Peyer's patch (tissue), 4 donors: ENCODE measurements around the gene C9orf50. TPM values are rescaled to one million over a fixed set of nuclear protein-coding genes. Genes with fewer than 3 reads are reported as not detected.
A peak's percentile ranks its signal among the peaks of the same experiment; 100 is the strongest.

Experiments
- DNase-seq, 3 donors: peaks; one replicate each; pipeline ENCODE4 v3.0.0-alpha.2; 2017 to 2019
- H3K27ac ChIP-seq, 4 donors: fragments of 200-600 bp; sonication (generic); one replicate each; pipeline ENCODE4 v1.5.1; 2016 to 2019
- H3K27me3 ChIP-seq, 2 donors: fragments of 200-600 bp; sonication (generic); one replicate each; pipeline ENCODE4 v1.5.1; 2019
- H3K36me3 ChIP-seq, 3 donors: fragments of 200-600 bp; sonication (generic); one replicate each; pipeline ENCODE4 v1.5.1; 2016 to 2019
- H3K4me1 ChIP-seq, 4 donors: fragments of 200-600 bp; sonication (generic); one replicate each; pipeline ENCODE4 v1.5.1; 2016 to 2019
- H3K4me3 ChIP-seq, 4 donors: fragments of 200-600 bp; sonication (generic); 1 replicate in 3 of 4; 2 replicates in 1 of 4; pipeline ENCODE4 v1.5.1; 2016 to 2019; ENCODE audit warnings: mild to moderate bottlenecking in 1 of 4
- H3K9me3 ChIP-seq, 4 donors: fragments of 200-600 bp; sonication (generic); one replicate each; pipeline ENCODE4 v1.5.1; 2016 to 2019; ENCODE audit warnings: mild to moderate bottlenecking in 1 of 4
- CTCF ChIP-seq, 6 experiments: fragments of 450-650 bp in 4 of 6; fragments of 200-600 bp in 2 of 6; sonication (generic) in 1 of 6; IDR thresholded peaks; one replicate each; pipeline ENCODE4 v1.5.1; 2017 to 2019; ENCODE audit warnings: antibody characterized with exemption in 6 of 6, mild to moderate bottlenecking in 3 of 6, moderate library complexity in 1 of 6
- POLR2A ChIP-seq, 2 donors: fragments of 450-650 bp; IDR thresholded peaks; one replicate each; pipeline ENCODE4 v1.5.1; 2017; ENCODE audit warnings: antibody characterized with exemption in 2 of 2, mild to moderate bottlenecking in 2 of 2, moderate library complexity in 2 of 2
- total RNA-seq, 4 donors: library from RNA; depleted of rRNA; stranded (reverse); fragments of >200 nt; gene quantifications; one replicate each; pipeline ENCODE4 v1.1.0, GENCODE V29; 2016

C9orf50 gene
- total RNA-seq, 4 donors from 2014 or later: not detected

- H3K27ac ChIP-seq: peak overlapping the region in 1 of 4 donors; percentile 80
- peak overlapping the region in 3 of 4 donors; percentile 68 to 69 (median 68) for H3K4me3 ChIP-seq
- H3K36me3 ChIP-seq: no peaks in the 10 kb centered on the region
- H3K4me1 ChIP-seq: peaks cover 0 to 35% (median 17%) of the 10 kb centered on the region in 4 donors
- TF ChIP-seq POLR2A (IDR thresholded peaks at IDR 0.05) (no peak), CTCF (IDR thresholded peaks at IDR 0.05) (no peak)
- H3K27me3 ChIP-seq: no peaks in the 10 kb centered on the region
- DNase-seq: no peak
- H3K9me3 ChIP-seq: no peaks in the 10 kb centered on the region
These were observed 9.5 kb downstream of the C9orf50 start for GRCh38 chr9:129611307-129611800.

- Histone ChIP-seq H3K27ac (peak overlapping the region; percentile 75 to 86 (median 82)), H3K36me3 (no peaks in the 10 kb centered on the region), H3K9me3 (no peaks in the 10 kb centered on the region), H3K4me1 (peaks cover 0 to 35% (median 17%) of the 10 kb centered on the region in 4 donors), H3K4me3 (peak overlapping the region; percentile 68 to 69 (median 68)), H3K27me3 (no peaks in the 10 kb centered on the region)
- peak; percentile 82 to 99 (median 99) for TF ChIP-seq CTCF (IDR thresholded peaks at IDR 0.05)
- no peak for TF ChIP-seq POLR2A (IDR thresholded peaks at IDR 0.05)
- DNase-seq: peak; percentile 61 to 85 (median 82)
These were observed 10.2 kb downstream of the C9orf50 start for GRCh38 chr9:129610473-129611306.

- no peak for DNase-seq
- Histone ChIP-seq H3K9me3 (no peaks in the 10 kb centered on the region), H3K27ac (peak overlapping the region; percentile 75 to 86 (median 82)), H3K27me3 (no peaks in the 10 kb centered on the region), H3K36me3 (no peaks in the 10 kb centered on the region), H3K4me3 (peak overlapping the region; percentile 68 to 69 (median 68)), H3K4me1 (peaks cover 0 to 35% (median 17%) of the 10 kb centered on the region in 4 donors)
- TF ChIP-seq CTCF (IDR thresholded peaks at IDR 0.05) (no peak), POLR2A (IDR thresholded peaks at IDR 0.05) (no peak)
These were observed 10.8 kb downstream of the C9orf50 start for GRCh38 chr9:129610213-129610472.

- DNase-seq: peak; percentile 66 to 84 (median 71)
- TF ChIP-seq POLR2A (IDR thresholded peaks at IDR 0.05) (peak in 1 of 2 donors; percentile 17), CTCF (IDR thresholded peaks at IDR 0.05) (no peak)
- no peaks in the 10 kb centered on the region for H3K27me3 ChIP-seq
These were observed 11.3 kb downstream of the C9orf50 start for GRCh38 chr9:129609486-129610212.

GRCh38 chr9:129608561-129609481, 12.1 kb downstream of the C9orf50 start:
- no peaks in the 10 kb centered on the region for H3K9me3 ChIP-seq
- H3K4me1 ChIP-seq: peaks cover 0 to 35% (median 17%) of the 10 kb centered on the region in 4 donors
- TF ChIP-seq CTCF (IDR thresholded peaks at IDR 0.05): no peak
- TF ChIP-seq POLR2A (IDR thresholded peaks at IDR 0.05): no peak
- peak in 1 of 3 donors; percentile 56 for DNase-seq
- no peak overlapping the region for H3K4me3 ChIP-seq
- H3K36me3 ChIP-seq: no peaks in the 10 kb centered on the region
- no peaks in the 10 kb centered on the region for H3K27me3 ChIP-seq
- H3K27ac ChIP-seq: peak overlapping the region; percentile 75 to 86 (median 82)

More at GRCh38 chr9:129609486-129610212, 11.3 kb downstream of the C9orf50 start:
- Histone ChIP-seq H3K9me3 (no peaks in the 10 kb centered on the region), H3K4me1 (peaks cover 0 to 35% (median 17%) of the 10 kb centered on the region in 4 donors), H3K27ac (peak overlapping the region; percentile 75 to 86 (median 82)), H3K4me3 (peak overlapping the region; percentile 68 to 69 (median 68)), H3K36me3 (no peaks in the 10 kb centered on the region)
